Activated T-cell treated with anti-CD3 and anti-CD28 coated beads for 24 hours (primary cell): ENCODE results near the gene SMARCD2.

Experiments used
- DNase-seq: peaks from one replicate; pipeline ENCODE4 v3.0.0-alpha.2; 2020; ENCODE audit warnings: low read depth

Gene SMARCD2

DNA sequence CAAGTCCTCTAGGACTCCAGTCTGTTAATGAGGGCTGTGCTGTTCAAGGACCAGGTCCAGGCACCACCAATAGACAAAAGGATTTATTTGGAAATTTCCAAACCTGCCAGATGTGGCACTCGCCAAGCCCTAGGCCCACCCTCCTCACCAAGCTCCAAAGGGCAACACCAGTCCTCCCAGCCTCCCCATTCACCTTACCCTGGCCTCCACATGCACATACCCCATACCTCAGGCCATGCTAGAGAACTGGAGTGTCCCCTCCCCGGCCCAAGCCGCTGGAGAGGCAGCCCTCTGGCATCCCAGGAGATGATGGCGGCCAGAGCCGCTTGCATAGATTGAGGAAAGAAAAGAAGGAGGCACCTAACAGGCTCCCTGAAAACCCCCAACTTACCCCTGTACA, 10.5 kb downstream of the SMARCD2 start:
- no peak for DNase-seq

DNA sequence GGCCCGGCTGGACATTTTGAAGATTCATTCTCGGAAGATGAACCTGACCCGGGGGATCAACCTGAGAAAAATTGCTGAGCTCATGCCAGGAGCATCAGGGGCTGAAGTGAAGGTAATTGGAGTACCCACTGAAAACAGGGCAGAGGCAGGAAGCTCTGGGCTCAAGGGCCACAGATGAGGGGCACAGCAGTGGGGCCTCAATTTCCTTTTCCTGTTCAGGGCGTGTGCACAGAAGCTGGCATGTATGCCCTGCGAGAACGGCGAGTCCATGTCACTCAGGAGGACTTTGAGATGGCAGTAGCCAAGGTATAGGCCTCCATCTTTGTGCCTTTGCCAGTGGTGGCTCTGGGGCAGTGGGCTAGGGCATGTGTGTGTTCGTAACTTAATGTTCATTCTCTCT, 11.0 kb downstream of the SMARCD2 start:
- DNase-seq, result no peak

DNA sequence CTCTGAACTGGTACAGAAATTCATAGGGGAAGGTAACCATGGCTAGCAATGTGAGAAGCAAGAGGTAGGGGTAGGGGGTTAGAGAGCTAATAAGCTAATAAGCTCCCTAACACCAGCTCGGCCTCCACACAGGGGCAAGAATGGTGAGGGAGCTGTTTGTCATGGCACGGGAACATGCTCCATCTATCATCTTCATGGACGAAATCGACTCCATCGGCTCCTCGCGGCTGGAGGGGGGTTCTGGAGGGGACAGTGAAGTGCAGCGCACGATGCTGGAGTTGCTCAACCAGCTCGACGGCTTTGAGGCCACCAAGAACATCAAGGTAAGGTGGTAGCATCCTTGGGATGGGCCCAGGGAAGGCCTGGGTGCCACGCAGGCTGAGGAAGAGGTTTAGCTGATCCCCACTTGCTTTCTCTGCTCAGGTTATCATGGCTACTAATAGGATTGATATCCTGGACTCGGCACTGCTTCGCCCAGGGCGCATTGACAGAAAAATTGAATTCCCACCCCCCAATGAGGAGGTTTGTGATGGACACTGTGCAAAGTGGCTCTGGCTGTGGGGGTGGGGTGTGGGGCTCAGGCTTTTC, 11.5 kb downstream of the SMARCD2 start:
- DNase-seq, result no peak

GRCh38 chr17:63830278-63830677, 12.2 kb downstream of the SMARCD2 start:
- no peak for DNase-seq

- no peak for DNase-seq
These were observed 13.5 kb downstream of the SMARCD2 start for GRCh38 chr17:63828936-63829335.

DNA sequence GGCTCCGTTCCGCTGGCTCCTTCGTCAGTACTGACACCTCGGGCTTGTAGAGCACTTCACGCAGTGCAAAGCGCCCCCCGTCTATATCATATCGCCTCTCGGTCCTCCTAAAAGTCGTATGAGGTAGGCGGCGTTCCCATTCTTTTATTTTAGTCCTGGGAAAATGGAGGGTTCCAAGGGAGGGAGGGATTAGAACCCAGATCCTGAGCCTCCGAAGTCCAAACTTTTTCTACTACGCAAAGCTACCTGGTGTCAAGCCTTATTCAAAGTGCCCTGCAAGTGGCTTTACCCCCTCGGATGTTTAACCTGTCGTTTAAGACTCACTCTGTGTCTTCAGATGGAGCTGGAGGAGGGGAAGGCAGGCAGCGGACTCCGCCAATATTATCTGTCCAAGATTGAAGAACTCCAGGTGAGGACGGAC, 14.7 kb downstream of the SMARCD2 start:
- DNase-seq, result no peak

DNA sequence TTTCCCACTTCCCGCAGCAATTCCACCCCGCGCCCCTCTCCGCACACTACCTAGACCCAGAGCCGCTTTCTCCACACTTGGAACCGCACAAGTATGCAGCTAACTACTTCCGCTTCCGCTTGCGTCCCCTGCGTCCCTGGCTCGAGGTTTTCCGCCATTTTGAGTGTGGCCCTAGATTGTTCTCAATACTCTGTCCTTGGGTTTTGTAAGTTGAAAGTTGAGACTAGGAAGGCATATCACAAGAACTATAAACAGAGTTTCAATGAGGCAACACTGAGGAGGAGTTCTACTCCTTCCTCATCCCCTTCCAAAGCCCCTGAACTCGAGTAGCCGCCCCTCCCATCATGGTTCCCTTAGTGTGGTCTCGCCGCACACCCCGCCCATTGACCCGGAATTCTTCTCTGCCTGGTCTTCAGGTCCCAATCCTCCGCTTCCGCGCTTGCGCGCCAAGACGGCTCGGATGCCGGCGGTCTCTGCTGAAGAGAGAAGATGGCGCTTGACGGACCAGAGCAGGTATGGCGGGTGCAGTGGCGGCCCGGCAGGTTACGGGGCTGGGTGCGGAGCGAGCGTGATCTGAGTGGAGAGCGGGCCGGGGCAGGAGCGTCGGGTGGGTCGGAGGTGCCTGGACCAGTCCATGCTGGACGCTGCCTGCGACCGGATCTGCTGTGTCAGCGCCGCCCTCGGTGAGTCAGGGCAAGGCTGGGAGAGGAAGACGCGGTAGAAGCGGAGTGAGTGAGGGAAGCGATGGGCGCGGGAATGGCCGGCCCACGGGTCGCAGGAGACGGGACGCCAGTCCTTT, 15.3 kb downstream of the SMARCD2 start, which contains the start of the genes FTSJ3 and PSMC5:
Gene FTSJ3 (minus strand): TSS at position 662 of the 799 bp plus-strand sequence. CDS start 761 bp downstream, outside the sequence.
Gene PSMC5 (plus strand): TSS at position 430 of the 799 bp plus-strand sequence. CDS start 60 bp downstream, at position 490.
- DNase-seq, result peak; percentile 93

- no peak for DNase-seq
These were observed 15.9 kb downstream of the SMARCD2 start for GRCh38 chr17:63826468-63827001.

DNA sequence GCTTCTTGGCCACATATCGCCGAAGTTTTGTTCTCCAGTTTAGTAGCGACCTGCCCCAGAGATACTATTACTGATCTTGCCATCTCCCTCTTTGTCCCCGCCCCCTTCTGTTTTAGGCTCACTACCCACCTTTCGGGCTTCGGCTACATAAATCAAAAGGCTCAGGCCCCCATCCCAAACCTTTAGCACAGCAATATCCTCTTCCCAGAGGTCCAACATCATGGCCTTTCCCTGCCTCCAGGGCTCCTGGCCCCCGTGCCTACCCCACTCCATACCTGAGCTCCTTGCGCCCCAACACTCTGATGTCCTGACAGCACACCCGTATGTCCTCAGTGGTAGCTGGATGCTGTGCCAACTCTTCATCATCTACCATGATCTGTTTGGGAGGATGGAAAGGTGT, 18.1 kb downstream of the SMARCD2 start:
- no peak for DNase-seq

DNA sequence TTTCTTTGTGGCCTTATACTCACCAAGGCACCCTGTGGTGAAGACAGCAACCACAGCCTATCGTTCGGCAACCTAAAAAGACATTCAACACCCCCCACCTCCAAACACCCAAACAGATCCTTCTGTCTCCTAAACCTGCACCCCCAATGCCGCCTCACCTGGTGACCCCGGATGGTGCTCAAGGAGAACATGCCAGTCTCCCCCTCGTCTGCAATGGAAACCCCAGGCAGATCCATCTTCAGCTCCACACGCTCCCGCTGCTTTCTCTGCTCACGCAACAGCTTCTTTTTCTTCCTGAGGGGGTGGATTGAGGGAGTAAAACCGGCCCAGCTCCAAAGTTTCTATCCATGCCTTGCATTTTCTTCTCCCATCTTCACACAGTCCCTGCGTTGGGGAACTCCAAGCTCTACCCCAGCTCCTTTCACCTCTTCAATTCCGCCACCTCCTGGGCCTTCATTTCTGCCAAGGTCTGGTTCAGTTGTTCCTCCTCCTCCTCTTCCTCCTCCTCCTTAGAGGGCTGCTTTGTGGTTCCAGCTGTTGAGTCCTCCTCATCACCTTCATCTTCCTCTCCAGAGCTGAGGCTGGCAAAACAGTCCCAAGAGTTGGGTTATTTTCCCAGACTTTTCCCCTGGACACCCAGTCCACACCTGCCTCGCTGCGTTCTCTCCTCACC, 18.7 kb downstream of the SMARCD2 start:
- no peak for DNase-seq

GRCh38 chr17:63822537-63822936, 19.9 kb downstream of the SMARCD2 start:
- no peak for DNase-seq

DNA sequence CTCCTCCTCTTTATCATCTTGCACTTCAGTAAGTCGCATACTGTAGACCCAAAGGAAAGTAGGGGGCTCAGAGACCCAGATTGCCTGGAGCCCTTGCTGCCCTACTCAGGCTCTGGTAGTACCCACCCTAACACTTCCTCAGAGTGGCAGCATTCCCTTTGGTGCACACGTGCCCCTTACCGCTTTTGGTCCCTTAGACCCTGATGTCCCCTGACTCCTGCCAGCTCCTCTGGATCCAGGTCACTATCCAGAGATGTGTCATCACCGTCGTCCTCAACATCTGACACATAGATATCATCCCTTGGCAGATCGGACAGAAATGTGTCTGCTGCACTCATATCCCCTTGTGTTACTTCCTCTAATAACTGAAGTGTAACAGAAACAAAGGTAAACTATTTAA, 20.7 kb downstream of the SMARCD2 start:
- no peak for DNase-seq

DNA sequence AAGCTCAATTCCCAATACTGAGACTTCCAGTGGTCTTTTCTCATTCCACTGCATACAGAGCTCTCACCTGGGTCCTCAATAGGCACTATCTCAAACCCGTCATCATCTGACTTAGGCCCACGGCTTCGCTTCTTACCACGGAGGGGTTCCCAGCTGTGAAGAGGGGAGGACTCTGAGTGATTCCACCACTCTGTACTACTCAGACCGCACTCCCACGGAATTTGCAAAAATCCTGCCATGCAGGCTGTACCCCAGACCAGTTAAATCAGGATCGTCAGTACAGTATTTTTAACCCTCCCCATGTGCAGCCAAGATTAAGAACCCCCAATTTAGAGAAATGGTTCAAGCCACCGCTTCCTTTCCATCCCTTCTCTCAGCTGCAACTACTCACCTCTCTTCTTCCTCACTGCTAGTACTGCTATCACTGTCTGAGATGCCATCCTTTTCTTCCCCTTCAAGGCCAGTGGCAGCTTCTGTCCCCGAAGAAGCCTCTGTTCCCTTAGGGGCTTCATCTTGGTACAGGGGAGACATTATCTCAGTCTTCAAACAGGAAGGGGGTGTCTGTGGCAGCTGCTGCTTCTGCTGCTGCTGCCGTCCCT, 21.4 kb downstream of the SMARCD2 start:
- DNase-seq, result no peak

- DNase-seq, result no peak
These were observed 22.6 kb downstream of the SMARCD2 start for GRCh38 chr17:63819585-63820537.

DNA sequence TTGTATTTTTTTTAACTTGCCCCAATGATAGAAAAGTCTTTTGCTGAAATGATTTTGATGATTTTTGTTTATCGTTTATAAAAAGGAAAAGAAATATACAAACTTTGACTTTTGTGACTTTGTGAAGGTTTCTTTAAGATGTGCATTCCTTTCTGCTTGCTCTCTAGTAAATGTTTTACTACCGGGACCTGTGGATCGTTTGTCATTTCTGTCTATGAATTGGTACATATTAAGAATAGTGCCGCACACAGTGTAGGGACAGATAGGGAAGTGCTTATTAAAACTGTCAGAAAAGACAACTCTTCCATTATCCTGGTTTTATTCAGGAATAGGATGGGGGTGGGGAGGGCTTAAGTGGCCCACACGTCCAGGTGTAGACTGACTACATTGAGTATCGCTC, 23.4 kb downstream of the SMARCD2 start:
- no peak for DNase-seq

- DNase-seq, result no peak
These were observed 24.6 kb downstream of the SMARCD2 start for GRCh38 chr17:63817736-63818385.

- no peak for DNase-seq
These were observed 25.8 kb downstream of the SMARCD2 start for GRCh38 chr17:63816669-63817068.

- no peak for DNase-seq
These were observed 26.4 kb downstream of the SMARCD2 start for GRCh38 chr17:63816123-63816522.

DNA sequence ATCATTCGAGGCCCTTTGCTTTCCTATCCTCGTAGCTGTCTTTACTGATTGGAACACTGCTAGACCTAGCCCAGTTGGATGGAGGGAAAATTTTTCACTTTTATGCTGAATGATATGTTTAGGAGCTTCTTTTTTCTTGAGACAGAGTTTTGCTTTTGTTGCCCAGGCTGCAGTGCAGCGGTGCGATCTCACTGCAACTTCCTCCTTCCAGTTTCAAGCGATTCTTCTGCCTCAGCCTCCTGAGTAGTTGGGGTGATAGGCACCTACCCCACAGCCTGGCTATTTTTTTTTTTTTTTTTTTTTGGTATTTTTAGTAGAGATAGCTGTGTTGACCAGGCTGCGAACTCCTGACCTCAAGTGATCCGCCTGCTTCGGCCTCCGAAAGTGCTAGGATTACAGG, 32.5 kb downstream of the SMARCD2 start:
- DNase-seq, result no peak

- DNase-seq, result no peak
These were observed 36.9 kb downstream of the SMARCD2 start for GRCh38 chr17:63805591-63805990.

- no peak for DNase-seq
These were observed 38.2 kb downstream of the SMARCD2 start for GRCh38 chr17:63804328-63804727.
